Neural cell (in vitro differentiated cells): ENCODE measurements around the gene ANKRD7. TPM values are rescaled to one million over a fixed set of nuclear protein-coding genes. Genes with fewer than 3 reads are reported as not detected.

Source experiments
- H2AFZ ChIP-seq: fragments of 200-600, 300-800 bp; sonication (generic), shearing (Covaris generic); 2 replicates; pipeline ENCODE4 v1.6.0; 2014; ENCODE audit warnings: low read depth, mild to moderate bottlenecking, antibody characterized with exemption, low read length, moderate library complexity
- H3F3A ChIP-seq: fragments of 200-600 bp; shearing (Covaris generic); 2 replicates; pipeline ENCODE4 v1.6.1; 2016; ENCODE audit warnings: mild to moderate bottlenecking, moderate library complexity, mixed read lengths, antibody characterized with exemption, low read length; ENCODE audit not compliant: insufficient read depth, poor library complexity, severe bottlenecking
- H3K27ac ChIP-seq: fragments of 200-600, 300-800 bp; sonication (generic), shearing (Covaris generic); 2 replicates; pipeline ENCODE4 v1.5.1; 2014; ENCODE audit warnings: mild to moderate bottlenecking, low read length, moderate library complexity
- H3K27me3 ChIP-seq: fragments of 300-800, 200-600 bp; sonication (generic), shearing (Covaris generic); 2 replicates; pipeline ENCODE4 v1.6.0; 2014; ENCODE audit warnings: mild to moderate bottlenecking, low read depth, low read length, moderate library complexity; ENCODE audit not compliant: insufficient read depth
- H3K36me3 ChIP-seq: fragments of 300-800, 200-600 bp; sonication (generic), shearing (Covaris generic); 2 replicates; pipeline ENCODE4 v1.5.1; 2014; ENCODE audit warnings: mild to moderate bottlenecking, antibody characterized with exemption, low read length, moderate library complexity; ENCODE audit not compliant: insufficient read depth
- H3K4me2 ChIP-seq: fragments of 300-800, 200-600 bp; sonication (generic), shearing (Covaris generic); 2 replicates; pipeline ENCODE4 v1.6.0; 2014; ENCODE audit warnings: mild to moderate bottlenecking, low read length
- H3K4me3 ChIP-seq: fragments of 300-800, 200-600 bp; sonication (generic), shearing (Covaris generic); 2 replicates; pipeline ENCODE4 v1.5.1; 2014; ENCODE audit warnings: mild to moderate bottlenecking, low read length, moderate library complexity
- H3K79me2 ChIP-seq: fragments of 200-600 bp; shearing (Covaris generic); replicated peaks from 2 replicates; pipeline ENCODE4 v1.6.0; 2014; ENCODE audit warnings: mild to moderate bottlenecking, low read length, moderate library complexity; ENCODE audit not compliant: insufficient read depth
- H3K9ac ChIP-seq: fragments of 300-800, 200-600 bp; sonication (generic), shearing (Covaris generic); 2 replicates; pipeline ENCODE4 v1.6.1; 2016; ENCODE audit warnings: mild to moderate bottlenecking, low read length, mixed read lengths
- H3K9me2 ChIP-seq: fragments of 200-600 bp; shearing (Covaris generic); 2 replicates; pipeline ENCODE4 v1.6.1; 2016; ENCODE audit warnings: mild to moderate bottlenecking, low read length, mixed read lengths; ENCODE audit not compliant: insufficient read depth
- H3K9me3 ChIP-seq: fragments of 200-600, 300-800 bp; sonication (generic), shearing (Covaris generic); 2 replicates; pipeline ENCODE4 v1.6.1; 2016; ENCODE audit warnings: mild to moderate bottlenecking, mixed run types, low read length, moderate library complexity, mixed read lengths
- H4K20me1 ChIP-seq: fragments of 200-600 bp; shearing (Covaris generic); 2 replicates; pipeline ENCODE4 v1.6.1; 2016; ENCODE audit warnings: mild to moderate bottlenecking, mixed run types; ENCODE audit not compliant: insufficient read depth
- CTCF ChIP-seq: fragments of 450-650 bp; IDR thresholded peaks from 2 replicates; pipeline ENCODE4 v1.5.1; 2014; ENCODE audit warnings: antibody characterized with exemption, mild to moderate bottlenecking, moderate library complexity; ENCODE audit not compliant: poor library complexity, severe bottlenecking
- EP300 ChIP-seq: fragments of 450-650 bp; conservative IDR thresholded peaks from 2 replicates; pipeline ENCODE4 v1.6.1; 2014; ENCODE audit warnings: antibody characterized with exemption, mild to moderate bottlenecking, moderate library complexity; ENCODE audit not compliant: poor library complexity, severe bottlenecking
- EZH2 ChIP-seq: fragments of 200-600, 300-800 bp; shearing (Covaris generic), sonication (generic); IDR thresholded peaks from 2 replicates; pipeline ENCODE4 v1.6.1; 2014; ENCODE audit warnings: antibody characterized with exemption, low read length, borderline replicate concordance, mild to moderate bottlenecking; ENCODE audit not compliant: insufficient read depth, poor library complexity, severe bottlenecking
- POLR2AphosphoS5 ChIP-seq: IDR thresholded peaks from 2 replicates; pipeline ENCODE4 v1.6.1; 2012
- RAD21 ChIP-seq: fragments of 450-650 bp; conservative IDR thresholded peaks from 2 replicates; pipeline ENCODE4 v1.6.1; 2014; ENCODE audit warnings: antibody characterized with exemption, mild to moderate bottlenecking, moderate library complexity
- REST ChIP-seq: IDR thresholded peaks from 2 replicates; pipeline ENCODE4 v1.6.1; 2012; ENCODE audit warnings: borderline replicate concordance
- SMC3 ChIP-seq: fragments of 450-650 bp; conservative IDR thresholded peaks from 2 replicates; pipeline ENCODE4 v1.6.1; 2014; ENCODE audit warnings: antibody characterized with exemption, mild to moderate bottlenecking, moderate library complexity; ENCODE audit not compliant: poor library complexity
- TAF1 ChIP-seq: IDR thresholded peaks from 2 replicates; pipeline ENCODE4 v1.6.1; 2012; ENCODE audit warnings: low read depth
- polyA plus RNA-seq: library from polyadenylated mRNA; depleted of rRNA; stranded (reverse); fragments of >200 nt; gene quantifications from 2 replicates; pipeline ENCODE4 v1.2.3, GENCODE V29; 2014

ANKRD7 gene
- polyA plus RNA-seq, 1 donor from 2014 or later: not detected

GRCh38 chr7:118252087-118252486 is 27.6 kb downstream of the ANKRD7 start:
- Histone ChIP-seq H3K27ac (no peak overlapping the region), H3K27me3 (no peaks in the 10 kb centered on the region), H2AFZ (no peak overlapping the region), H3K4me3 (no peak overlapping the region), H3K4me2 (no peak overlapping the region), H3F3A (no peaks in the 10 kb centered on the region), H3K36me3 (no peaks in the 10 kb centered on the region), H3K79me2 (no peaks in the 10 kb centered on the region), H3K9me3 (no peaks in the 10 kb centered on the region), H4K20me1 (no peaks in the 10 kb centered on the region), H3K9me2 (no peaks in the 10 kb centered on the region), H3K9ac (no peak overlapping the region)
- no peak for TF ChIP-seq SMC3
- TF ChIP-seq POLR2AphosphoS5: no peak
- TF ChIP-seq RAD21: no peak
- no peak for TF ChIP-seq TAF1
- TF ChIP-seq REST: no peak
- TF ChIP-seq EP300: no peak
- no peak for TF ChIP-seq CTCF

GRCh38 chr7:118259115-118259514 is 34.6 kb downstream of the ANKRD7 start:
- Histone ChIP-seq H3K4me3 (no peak overlapping the region), H3K9me3 (no peaks in the 10 kb centered on the region), H3K27ac (no peak overlapping the region), H3K79me2 (no peaks in the 10 kb centered on the region), H4K20me1 (no peaks in the 10 kb centered on the region), H3K36me3 (no peaks in the 10 kb centered on the region), H3F3A (no peaks in the 10 kb centered on the region), H3K4me2 (no peak overlapping the region), H3K9me2 (no peaks in the 10 kb centered on the region), H2AFZ (no peak overlapping the region), H3K27me3 (no peaks in the 10 kb centered on the region), H3K9ac (no peak overlapping the region)
- peak; percentile 36 for TF ChIP-seq CTCF
- TF ChIP-seq RAD21: peak; percentile 52
- no peak for TF ChIP-seq TAF1
- no peak for TF ChIP-seq EZH2
- peak; percentile 33 for TF ChIP-seq SMC3
